ENCODE measurements around the gene ZNF593. TPM values are rescaled to one million over a fixed set of nuclear protein-coding genes. Genes with fewer than 3 reads are reported as not detected.
A peak's percentile ranks its signal among the peaks of the same experiment; 100 is the strongest.

ZNF593 gene
- total RNA-seq, 1 donor from 2014 or later: 80.4 TPM

DNA sequence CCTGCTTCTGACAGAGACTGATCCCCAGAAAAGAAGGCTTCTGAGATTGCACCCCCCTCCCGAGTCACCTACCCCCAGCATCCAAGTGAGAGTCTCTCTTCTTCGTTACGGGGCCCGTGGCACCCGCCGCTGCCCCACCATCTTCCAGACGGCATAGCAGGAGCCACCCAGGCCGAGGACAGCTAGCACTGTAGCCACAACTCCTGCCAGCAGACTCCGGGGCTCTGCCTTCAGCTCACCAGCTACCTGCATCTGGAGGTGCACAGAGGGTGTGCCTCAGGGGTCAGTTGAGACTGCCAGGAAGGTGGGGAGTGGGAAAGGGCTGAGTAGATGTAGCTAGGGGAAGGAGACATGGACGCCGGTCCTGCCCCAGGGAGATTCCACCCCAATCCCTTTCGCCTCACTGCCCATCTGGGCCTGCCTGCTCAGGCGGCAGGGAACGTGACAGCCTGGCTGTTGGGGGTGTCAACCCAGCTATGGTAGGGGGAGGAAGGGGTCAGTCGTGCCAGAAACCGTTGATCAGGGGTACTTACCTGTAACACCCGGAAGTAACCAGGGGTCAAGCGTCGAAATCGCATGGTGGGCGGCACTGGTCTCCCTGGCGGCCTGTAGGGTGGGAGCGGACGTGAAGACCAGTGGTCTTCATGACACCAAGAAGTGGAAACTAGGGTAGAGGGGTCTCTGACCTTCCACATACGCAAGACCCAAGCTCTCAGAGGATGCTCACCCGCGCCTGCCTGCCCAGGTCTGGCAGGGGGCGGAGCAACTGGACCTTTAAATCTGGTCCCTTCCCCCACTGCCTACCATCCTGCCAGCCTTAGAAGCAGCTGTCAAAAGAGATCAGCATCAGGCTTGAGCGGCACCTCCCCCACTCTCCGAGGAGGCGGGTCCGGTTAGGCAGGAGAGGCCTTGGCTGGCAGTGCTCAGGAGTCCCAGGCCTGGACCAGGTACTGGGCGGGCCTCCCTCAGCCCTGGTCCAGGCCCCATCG is 1.7 kb downstream of the ZNF593 start, which contains the start of gene ZNF593OS:
ZNF593OS (minus strand) TSS at position 749 of the 989 bp plus-strand sequence; CDS start at position 578, 171 bp downstream.
- TF ChIP-seq CTCF (conservative IDR thresholded peaks at IDR 0.05; ENCODE audit: low read depth, low read length): no peak
- DNase-seq (ENCODE audit: low read depth): no peak
- peak within 1 kb of the TSS; percentile 97 for H3K4me3 ChIP-seq (ENCODE audit: low read depth, low read length)

- H3K4me3 ChIP-seq (ENCODE audit: low read depth, low read length): no peak overlapping the region
- no peak for TF ChIP-seq CTCF (conservative IDR thresholded peaks at IDR 0.05; ENCODE audit: low read depth, low read length)
- DNase-seq (ENCODE audit: low read depth): no peak
Measured at GRCh38 chr1:26175346-26175745, 5.6 kb downstream of the ZNF593 start.

GRCh38 chr1:26177182-26177684 is 7.5 kb downstream of the ZNF593 start, which contains the start of gene CNKSR1:
Gene CNKSR1 (plus strand): TSS chr1:26177491. CDS start chr1:26177548, 57 bp downstream.
- peak within 1 kb of the TSS; percentile 40 for H3K4me3 ChIP-seq (ENCODE audit: low read depth, low read length)
- TF ChIP-seq CTCF (conservative IDR thresholded peaks at IDR 0.05; ENCODE audit: low read depth, low read length): peak; percentile 12
- no peak for DNase-seq (ENCODE audit: low read depth)

DNA sequence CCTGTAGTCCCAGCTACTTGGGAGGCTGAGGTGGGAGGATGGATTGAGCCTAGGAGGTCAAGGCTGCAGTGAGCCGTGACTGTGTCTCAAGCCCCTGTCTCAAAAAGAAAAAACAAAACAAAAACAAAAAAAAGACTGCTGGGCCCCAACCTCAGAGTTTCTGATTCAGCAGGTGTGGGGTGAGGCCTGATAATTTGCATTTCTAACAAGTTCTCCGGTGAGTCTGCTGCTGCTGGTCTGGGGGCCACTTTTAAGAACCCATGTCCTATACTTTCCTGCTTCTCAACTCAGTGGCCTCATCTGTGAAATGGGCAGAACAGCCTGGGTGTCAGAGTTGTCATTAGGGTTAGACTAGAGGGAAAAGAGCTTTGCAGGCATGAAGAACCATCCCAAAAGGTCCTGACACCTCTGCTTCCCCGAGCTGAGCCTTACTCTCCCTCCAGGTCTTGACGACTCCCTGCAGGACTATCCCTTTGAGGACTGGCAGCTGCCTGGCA is 10.3 kb downstream of the ZNF593 start:
- H3K4me3 ChIP-seq (ENCODE audit: low read depth, low read length): no peak overlapping the region
- no peak for DNase-seq (ENCODE audit: low read depth)
- TF ChIP-seq CTCF (conservative IDR thresholded peaks at IDR 0.05; ENCODE audit: low read depth, low read length): no peak

DNA sequence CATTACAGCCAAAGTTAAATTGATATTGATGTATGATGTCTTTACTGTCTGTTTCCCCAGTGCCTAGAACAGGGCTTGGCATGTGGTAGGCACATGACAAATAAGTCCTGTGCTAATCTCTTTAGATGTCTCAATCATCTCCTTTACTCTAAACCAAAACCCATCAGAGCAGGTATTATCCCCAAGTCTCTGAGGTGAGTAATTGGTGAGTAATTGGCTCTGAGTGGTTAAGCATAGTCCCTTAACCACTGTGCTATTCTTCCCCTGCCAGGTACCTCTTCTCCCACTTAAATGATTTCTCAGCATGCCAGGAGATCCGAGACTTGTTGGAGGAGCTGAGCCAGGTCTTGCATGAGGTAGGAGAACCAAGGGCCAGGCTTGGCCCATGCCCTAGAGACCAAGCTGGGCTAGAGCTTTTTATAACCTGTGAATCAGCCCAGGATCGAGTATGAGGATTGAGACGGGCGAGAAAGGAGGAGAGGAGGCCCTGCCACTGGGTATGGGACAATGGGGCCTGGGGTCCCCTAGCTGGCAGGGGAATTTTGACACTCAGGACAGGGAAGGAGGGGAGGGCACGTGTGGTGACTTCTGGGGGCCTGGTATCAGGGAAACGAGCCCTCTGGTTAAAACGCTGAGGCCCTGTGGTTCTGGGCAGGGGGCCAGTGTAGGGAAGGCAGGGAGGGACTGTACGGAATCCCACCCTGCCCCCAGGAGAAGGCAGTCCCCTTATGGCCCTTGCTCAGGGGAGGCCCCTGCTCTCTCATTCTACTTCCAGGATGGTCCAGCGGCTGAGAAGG is 12.1 kb downstream of the ZNF593 start:
- no peak for TF ChIP-seq CTCF (conservative IDR thresholded peaks at IDR 0.05; ENCODE audit: low read depth, low read length)
- DNase-seq (ENCODE audit: low read depth): peak; percentile 44
- H3K4me3 ChIP-seq (ENCODE audit: low read depth, low read length): no peak overlapping the region

DNA sequence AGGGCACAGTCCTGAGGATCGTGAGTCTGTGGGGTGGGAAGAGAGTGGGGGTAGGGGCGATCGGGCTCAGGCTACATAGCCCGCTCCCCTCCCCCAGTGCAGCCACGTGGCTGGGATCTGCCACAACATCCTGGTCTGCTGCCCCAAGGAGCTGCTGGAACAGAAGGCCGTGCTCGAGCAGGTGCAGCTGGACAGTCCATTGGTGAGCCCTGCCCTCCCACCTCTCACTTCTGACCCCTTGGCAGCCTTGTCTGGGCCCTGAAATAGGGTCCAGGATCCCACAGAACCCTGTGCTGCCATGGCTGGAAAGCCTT is 12.6 kb downstream of the ZNF593 start:
- TF ChIP-seq CTCF (conservative IDR thresholded peaks at IDR 0.05; ENCODE audit: low read depth, low read length): no peak

More for the DNA sequence above, 12.6 kb downstream of the ZNF593 start:
- no peak for DNase-seq (ENCODE audit: low read depth)
- H3K4me3 ChIP-seq (ENCODE audit: low read depth, low read length): no peak overlapping the region
